Measurements from ENCODE around the gene PRKD1.

DNA sequence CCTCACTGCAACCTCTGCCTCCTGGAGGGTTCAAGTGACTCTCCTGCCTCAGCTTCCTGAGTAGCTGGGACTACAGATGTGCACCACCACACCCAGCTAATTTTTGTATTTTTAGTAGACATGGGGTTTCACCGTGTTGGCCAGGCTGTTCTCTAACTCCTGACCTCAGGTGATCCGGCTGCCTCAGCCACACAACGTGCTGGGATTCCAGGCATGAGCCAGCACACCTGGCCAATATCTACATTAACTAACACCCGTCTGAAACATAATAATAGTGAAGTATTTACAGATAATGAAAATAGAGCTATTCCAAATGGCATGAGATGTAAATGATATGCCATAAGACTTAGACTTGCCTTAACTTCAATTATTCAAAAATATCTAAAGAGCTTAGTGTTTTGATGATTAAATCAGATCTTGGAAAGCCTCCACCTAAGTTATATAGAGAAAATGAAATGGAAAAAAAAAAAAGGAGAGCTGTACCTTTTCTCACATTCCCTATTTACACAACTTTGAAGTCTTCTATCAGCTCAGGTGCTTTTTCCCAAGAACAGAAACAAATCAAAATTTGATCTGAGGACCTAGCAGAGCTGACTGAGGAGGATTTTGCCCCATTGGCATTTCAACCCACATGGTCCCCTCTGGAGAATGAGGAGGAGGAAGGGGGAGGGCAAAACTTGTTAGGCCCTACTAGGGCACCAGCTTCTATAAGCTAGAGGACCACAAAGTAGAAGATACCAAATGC is 309.2 kb downstream of the PRKD1 start:
- TF ChIP-seq, protein P1, sequence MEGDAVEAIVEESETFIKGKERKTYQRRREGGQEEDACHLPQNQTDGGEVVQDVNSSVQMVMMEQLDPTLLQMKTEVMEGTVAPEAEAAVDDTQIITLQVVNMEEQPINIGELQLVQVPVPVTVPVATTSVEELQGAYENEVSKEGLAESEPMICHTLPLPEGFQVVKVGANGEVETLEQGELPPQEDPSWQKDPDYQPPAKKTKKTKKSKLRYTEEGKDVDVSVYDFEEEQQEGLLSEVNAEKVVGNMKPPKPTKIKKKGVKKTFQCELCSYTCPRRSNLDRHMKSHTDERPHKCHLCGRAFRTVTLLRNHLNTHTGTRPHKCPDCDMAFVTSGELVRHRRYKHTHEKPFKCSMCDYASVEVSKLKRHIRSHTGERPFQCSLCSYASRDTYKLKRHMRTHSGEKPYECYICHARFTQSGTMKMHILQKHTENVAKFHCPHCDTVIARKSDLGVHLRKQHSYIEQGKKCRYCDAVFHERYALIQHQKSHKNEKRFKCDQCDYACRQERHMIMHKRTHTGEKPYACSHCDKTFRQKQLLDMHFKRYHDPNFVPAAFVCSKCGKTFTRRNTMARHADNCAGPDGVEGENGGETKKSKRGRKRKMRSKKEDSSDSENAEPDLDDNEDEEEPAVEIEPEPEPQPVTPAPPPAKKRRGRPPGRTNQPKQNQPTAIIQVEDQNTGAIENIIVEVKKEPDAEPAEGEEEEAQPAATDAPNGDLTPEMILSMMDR (IDR thresholded peaks at IDR 0.05), result no peak
- no peak for TF ChIP-seq POLR2A (IDR thresholded peaks at IDR 0.05)

Data from right lobe of liver (tissue), 4 donors.